ENCODE measurements around the gene TMEM270.
A peak's percentile ranks its signal among the peaks of the same experiment; 100 is the strongest.
"Not testable (repeated sequence)": the region's sequence is repeated elsewhere in the genome, so short reads cannot be mapped to it uniquely, and the experiment has no call there.

TMEM270 gene

DNA sequence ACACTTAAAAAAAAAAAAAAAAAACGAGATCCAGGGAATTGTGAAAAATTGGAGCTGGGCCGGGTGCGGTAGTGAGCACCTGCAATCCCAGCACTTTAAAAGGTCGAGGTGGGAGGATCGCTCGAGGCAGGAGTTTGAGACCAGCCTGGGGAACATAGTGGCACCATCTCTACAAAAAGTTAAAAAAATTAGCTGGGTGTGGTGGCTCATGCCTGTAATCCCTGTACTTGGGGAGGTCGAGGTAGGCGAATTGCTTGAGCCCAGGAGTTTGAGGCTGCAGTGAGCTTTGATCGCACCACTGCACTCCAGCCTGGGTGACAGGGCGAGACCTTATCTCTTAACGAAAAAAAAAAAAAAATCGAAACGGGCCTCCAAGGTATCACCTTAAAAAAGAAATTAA lies 28.2 kb upstream of the TMEM270 start:
- DNase-seq (ENCODE audit: low read depth in 3 of 3): no peak

DNA sequence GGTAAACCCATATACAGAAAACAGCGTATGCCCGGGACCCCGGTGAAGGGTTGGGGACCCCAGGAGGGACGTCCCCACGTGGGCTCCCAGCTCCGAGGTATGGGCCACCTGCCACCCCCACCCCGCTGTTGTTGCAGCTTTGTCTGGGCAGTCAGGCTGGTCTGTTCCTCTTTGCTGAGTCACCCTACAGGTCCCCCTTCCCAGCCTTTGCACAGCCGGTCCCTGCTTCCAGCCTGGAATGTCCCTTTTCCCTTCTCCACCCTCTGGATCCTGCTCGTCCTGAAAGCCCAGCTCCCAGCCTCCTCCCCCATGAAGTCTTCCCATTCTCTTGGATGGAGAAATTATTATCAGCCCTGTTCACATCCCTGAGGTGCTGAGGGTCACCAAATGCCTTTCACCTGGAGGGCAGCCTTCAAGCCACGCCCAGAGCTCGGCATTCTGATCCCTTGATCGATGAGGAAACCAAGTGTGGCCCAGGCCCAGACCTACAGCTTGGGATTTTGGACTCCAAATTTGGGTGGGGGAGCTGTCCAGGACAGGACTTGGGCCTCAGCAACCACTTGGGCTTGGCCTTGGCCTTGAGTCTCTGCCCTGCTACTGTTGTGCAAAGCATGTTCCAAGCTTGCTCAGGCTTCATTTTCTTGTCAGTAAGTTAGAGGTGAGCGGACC lies 27.6 kb upstream of the TMEM270 start:
- DNase-seq (ENCODE audit: low read depth in 3 of 3): no peak

DNA sequence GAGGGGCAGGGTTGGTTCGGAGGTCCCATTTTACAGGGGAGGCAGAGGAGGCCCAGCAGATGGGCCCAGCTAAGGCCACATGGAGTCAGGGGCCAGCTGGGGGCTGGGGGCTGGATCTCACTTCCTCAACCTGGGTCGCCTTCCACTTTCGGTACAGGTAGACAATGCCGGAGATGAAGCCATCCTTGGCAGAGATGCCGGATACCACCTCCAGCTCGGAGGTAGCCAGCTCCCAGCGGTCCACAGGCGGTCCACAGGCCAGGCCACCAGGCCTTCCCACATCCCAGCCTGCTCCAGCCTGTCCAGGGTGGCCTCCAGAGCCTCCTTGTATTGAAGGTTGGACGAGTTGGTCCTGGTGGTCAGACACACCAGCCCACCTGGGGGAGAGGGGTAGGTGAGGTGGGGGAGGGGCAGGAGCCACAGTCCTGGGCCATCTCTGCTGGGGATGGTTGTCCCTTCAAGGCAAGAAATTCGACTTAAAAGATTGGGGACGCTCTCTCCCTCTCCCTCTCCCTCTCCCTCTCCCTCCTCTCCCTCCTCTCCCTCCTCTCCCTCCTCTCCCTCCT lies 26.2 kb upstream of the TMEM270 start:
- DNase-seq (ENCODE audit: low read depth in 3 of 3): no peak

- not testable (repeated sequence) for DNase-seq (ENCODE audit: low read depth in 3 of 3)
Measured at GRCh38 chr7:73837167-73837566, 23.8 kb upstream of the TMEM270 start.

DNA sequence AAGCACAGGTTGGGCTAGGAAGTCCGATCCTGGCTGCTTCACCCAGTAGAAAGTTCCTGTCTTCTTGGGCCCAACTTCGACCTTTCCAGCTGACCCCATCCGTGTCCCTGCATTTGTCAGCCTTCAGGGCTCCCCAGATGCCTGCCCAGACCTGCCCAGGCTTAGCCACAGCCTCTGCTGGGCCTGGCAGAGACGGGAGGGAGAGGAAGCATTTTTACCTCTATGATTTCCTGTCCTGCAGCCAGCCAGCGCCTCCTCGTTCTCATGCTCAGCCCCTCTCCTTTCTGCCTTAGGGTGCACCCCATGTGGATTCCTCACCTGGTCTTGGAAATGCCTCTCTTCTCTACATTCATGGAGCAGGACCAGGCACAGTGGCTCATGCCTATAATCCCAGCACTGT lies 22.3 kb upstream of the TMEM270 start:
- no peak for DNase-seq (ENCODE audit: low read depth in 3 of 3)

- DNase-seq (ENCODE audit: low read depth in 3 of 3): no peak
Measured at GRCh38 chr7:73839290-73839689, 21.7 kb upstream of the TMEM270 start.

- DNase-seq (ENCODE audit: low read depth in 3 of 3): no peak
Measured at GRCh38 chr7:73839743-73840714, 20.9 kb upstream of the TMEM270 start.

DNA sequence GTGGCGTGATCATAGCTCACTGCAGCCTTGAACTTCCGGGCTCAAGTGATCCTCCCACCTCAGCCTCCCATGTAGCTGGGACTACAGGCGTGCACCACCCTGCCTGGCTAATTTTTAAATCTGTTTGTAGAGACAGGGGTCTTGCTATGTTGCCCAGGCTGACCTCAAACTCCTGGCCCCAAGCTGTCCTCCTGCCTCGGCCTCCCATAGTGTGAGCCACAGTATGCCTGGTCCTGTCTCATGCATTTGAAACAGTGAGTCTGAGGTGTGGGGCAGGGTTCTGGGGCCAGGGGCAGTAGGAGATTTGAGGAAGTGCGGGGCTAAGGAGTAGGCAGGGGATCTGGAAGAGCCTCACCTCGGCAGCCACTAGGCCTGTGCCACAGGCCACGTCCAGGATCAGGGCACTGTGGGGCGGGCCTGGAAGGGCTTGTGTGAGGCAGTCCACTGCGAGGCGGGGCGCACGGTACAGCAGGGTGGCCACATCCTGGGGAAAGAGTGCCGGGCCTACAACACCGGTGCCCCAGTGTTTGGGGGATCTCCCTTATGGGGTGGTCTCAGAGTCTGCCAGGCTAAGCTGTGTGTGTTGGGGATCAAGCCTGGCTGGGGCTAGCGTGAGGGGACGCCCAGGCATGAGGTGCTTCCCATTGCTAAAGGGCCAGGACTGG lies 20.1 kb upstream of the TMEM270 start:
- DNase-seq (ENCODE audit: low read depth in 3 of 3): no peak

DNA sequence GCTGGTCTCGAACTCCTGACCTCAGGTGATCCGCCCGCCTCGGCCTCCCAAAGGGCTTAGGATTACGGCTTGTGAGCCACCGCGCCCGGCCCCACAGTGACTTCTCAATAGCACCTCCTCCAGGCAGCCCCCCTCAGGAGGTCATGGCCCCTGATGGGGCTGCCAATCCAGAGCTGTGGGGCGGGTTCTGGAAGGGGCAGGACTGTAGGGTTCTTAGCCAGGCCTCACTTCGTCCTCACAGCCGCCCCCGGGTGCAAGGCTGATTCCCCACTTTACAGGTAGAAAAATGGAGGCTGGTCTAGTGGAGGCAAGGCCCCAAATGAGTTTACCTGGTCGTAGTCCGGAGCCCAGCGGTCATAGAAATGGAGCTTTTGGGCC lies 19.3 kb upstream of the TMEM270 start:
- DNase-seq (ENCODE audit: low read depth in 3 of 3): no peak

- DNase-seq (ENCODE audit: low read depth in 3 of 3): peak; percentile 80 to 90 (median 80)
Measured at GRCh38 chr7:73842067-73842976, 18.6 kb upstream of the TMEM270 start, which contains the start of gene METTL27. TSS of gene METTL27 (minus strand) at chr7:73842516. CDS start at chr7:73842140, 376 bp downstream.

DNA sequence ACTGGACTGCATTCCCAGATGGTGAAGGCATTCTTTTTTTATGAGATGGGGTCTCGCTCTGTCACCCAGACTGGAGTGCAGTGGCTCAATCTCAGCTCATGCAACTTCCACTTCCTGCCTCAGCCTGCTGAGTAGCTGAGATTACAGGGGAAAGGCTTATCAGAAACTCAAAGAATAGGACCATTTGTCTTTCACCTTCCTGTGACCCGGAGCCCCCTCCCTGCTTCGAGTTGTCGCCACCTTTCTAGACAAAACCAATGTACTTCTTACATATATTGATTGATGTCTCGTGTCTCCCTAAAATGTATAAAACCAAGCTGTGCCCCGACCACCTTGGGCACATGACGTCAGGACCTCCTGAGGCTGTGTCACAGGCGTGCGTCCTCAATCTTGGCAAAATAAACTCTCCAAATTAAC lies 16.8 kb upstream of the TMEM270 start:
- DNase-seq (ENCODE audit: low read depth in 3 of 3): no peak

DNA sequence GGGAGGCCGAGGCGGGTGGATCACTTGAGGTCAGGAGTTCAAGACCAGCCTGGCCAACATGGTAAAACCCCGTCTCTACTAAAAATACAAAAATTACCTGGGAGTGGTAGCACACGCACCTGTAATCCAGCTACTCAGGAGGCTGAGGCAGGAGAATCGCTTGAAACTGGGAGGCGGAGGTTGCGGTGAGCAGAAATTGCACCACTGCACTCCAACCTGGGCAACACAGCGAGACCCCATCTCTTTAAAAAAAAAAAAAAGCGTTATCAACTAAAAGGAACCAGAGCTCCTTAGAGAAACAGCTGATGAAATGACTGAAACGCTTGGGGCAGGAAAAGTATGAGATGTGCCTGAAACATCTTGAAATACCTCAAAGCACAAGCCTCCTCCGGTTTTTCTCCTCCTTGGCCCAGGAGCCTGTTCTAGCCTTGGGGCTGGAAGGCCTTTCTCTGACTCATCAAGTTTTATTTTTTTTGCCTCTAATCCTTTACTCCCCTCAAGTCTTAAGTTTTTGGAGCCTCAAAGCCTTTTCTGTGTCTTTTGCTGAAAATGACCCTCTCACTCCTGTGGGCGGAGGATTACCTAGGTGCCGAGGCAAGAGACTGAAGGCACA lies 16.0 kb upstream of the TMEM270 start:
- no peak for DNase-seq (ENCODE audit: low read depth in 3 of 3)

GRCh38 chr7:73845701-73846195 lies 15.2 kb upstream of the TMEM270 start:
- not testable (repeated sequence) for DNase-seq (ENCODE audit: low read depth in 3 of 3)

DNA sequence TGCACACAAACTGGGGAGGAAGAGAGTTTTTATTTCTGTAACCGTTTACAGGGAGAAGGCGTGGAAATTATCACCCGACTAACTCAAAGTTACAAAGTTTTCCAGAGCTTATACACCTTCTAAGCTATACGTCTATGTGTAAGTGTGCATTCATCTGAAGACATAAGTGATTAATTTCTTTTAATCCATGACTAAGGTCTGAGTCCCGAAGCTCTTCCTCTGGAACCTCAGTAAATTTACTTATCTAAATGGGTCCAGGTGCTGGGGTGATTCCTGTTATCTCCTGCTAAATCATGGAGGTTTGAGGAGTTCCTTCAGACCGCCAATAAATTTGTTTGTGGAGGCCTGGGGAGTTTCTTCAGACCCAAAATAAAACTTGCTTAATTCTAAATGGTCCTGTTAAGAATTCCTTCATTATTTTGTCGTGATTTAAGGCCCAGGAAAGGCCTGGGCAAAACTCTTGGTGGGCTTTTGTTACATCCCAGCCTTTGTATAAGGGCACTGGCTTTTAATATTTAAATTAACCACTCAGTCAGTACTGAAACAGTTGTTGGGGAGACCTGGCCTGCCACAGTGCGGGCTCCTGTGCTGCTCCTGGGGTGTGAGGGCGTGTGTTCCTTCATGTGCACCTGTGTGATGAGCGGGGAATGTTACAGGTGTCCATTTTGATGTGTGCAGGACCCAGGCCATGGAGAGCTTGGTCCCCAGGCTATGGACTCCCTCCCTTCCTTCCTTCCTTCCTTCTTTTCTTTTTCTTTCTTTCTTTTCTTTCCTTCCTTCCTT lies 12.8 kb upstream of the TMEM270 start:
- DNase-seq (ENCODE audit: low read depth in 3 of 3): no peak

DNA sequence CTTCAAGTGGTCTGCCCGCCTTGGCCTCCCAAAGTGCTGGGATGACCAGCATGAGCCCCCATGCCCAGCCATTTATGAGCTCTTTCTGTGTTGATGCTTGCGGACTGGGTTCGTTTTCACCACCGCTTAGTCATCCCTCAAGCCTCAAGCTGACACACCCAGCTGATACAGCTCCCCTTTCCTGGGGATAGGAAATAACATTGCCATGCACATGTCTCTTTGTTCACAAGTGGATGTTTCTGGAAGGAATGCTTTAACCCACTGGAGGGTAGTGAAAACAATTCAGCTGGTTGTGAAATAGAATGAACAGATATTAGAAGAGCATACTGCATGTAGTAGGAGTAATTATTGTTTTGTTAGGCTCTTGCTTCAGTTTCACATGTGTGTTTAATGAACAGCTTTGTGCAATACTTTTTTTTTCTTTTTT lies 10.2 kb upstream of the TMEM270 start:
- DNase-seq (ENCODE audit: low read depth in 3 of 3): no peak

GRCh38 chr7:73851410-73852338 lies 9.3 kb upstream of the TMEM270 start:
- peak in 2 of 3 experiments; percentile 22 to 24 for DNase-seq (ENCODE audit: low read depth in 3 of 3)

- no peak for DNase-seq (ENCODE audit: low read depth in 3 of 3)
Measured at GRCh38 chr7:73852500-73852899, 8.5 kb upstream of the TMEM270 start.

GRCh38 chr7:73856941-73857340 lies 4.0 kb upstream of the TMEM270 start:
- no peak for DNase-seq (ENCODE audit: low read depth in 3 of 3)
